ENCODE data around the gene TOMM6. TPM values are rescaled to one million over a fixed set of nuclear protein-coding genes. Genes with fewer than 3 reads are reported as not detected.

Gene TOMM6
- total RNA-seq, 3 donors from 2014 or later, result 108 to 127 (median 117) TPM

- no peak for DNase-seq (ENCODE audit: low spot score in 2 of 2)
- Histone ChIP-seq H3K36me3 (no peaks in the 10 kb centered on the region), H3K4me3 (no peak overlapping the region), H3K27ac (peak overlapping the region; percentile 35 to 40), H3K9me3 (no peaks in the 10 kb centered on the region), H3K4me1 (no peaks in the 10 kb centered on the region), H3K27me3 (no peaks in the 10 kb centered on the region)
- no peak for TF ChIP-seq POLR2AphosphoS5 (IDR thresholded peaks at IDR 0.05)
- TF ChIP-seq POLR2A (IDR thresholded peaks at IDR 0.05), result no peak
- TF ChIP-seq, protein P1, sequence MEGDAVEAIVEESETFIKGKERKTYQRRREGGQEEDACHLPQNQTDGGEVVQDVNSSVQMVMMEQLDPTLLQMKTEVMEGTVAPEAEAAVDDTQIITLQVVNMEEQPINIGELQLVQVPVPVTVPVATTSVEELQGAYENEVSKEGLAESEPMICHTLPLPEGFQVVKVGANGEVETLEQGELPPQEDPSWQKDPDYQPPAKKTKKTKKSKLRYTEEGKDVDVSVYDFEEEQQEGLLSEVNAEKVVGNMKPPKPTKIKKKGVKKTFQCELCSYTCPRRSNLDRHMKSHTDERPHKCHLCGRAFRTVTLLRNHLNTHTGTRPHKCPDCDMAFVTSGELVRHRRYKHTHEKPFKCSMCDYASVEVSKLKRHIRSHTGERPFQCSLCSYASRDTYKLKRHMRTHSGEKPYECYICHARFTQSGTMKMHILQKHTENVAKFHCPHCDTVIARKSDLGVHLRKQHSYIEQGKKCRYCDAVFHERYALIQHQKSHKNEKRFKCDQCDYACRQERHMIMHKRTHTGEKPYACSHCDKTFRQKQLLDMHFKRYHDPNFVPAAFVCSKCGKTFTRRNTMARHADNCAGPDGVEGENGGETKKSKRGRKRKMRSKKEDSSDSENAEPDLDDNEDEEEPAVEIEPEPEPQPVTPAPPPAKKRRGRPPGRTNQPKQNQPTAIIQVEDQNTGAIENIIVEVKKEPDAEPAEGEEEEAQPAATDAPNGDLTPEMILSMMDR (IDR thresholded peaks at IDR 0.05), result no peak
- intact Hi-C loops (cut with DNase I; ENCODE audit: low total_unique reads), result no loop called here
Measured at GRCh38 chr6:41824571-41825569, 37.4 kb downstream of the TOMM6 start.

- no peaks in the 10 kb centered on the region for H3K4me1 ChIP-seq
- DNase-seq (ENCODE audit: low spot score in 2 of 2), result no peak
- H3K27ac ChIP-seq, result no peak overlapping the region
- intact Hi-C loops (cut with DNase I; ENCODE audit: low total_unique reads), result no loop called here
- TF ChIP-seq, protein P1 (IDR thresholded peaks at IDR 0.05), result no peak
- no peak for TF ChIP-seq POLR2A (IDR thresholded peaks at IDR 0.05)
- no peak for TF ChIP-seq POLR2AphosphoS5 (IDR thresholded peaks at IDR 0.05)
- no peaks in the 10 kb centered on the region for H3K9me3 ChIP-seq
- no peak overlapping the region for H3K4me3 ChIP-seq
- no peaks in the 10 kb centered on the region for H3K36me3 ChIP-seq
- H3K27me3 ChIP-seq, result no peaks in the 10 kb centered on the region
Measured at GRCh38 chr6:41826343-41827022, 39.0 kb downstream of the TOMM6 start.

GRCh38 chr6:41832263-41832662 is 44.8 kb downstream of the TOMM6 start:
- Histone ChIP-seq H3K27ac (no peak overlapping the region), H3K36me3 (no peaks in the 10 kb centered on the region), H3K9me3 (no peaks in the 10 kb centered on the region), H3K4me3 (no peak overlapping the region), H3K27me3 (no peaks in the 10 kb centered on the region), H3K4me1 (no peaks in the 10 kb centered on the region)
- intact Hi-C loops (cut with DNase I; ENCODE audit: low total_unique reads), result no loop called here
- TF ChIP-seq POLR2AphosphoS5 (IDR thresholded peaks at IDR 0.05), result no peak
- TF ChIP-seq, protein P1 (IDR thresholded peaks at IDR 0.05), result no peak
- TF ChIP-seq POLR2A (IDR thresholded peaks at IDR 0.05), result no peak
- no peak for DNase-seq (ENCODE audit: low spot score in 2 of 2)

DNA sequence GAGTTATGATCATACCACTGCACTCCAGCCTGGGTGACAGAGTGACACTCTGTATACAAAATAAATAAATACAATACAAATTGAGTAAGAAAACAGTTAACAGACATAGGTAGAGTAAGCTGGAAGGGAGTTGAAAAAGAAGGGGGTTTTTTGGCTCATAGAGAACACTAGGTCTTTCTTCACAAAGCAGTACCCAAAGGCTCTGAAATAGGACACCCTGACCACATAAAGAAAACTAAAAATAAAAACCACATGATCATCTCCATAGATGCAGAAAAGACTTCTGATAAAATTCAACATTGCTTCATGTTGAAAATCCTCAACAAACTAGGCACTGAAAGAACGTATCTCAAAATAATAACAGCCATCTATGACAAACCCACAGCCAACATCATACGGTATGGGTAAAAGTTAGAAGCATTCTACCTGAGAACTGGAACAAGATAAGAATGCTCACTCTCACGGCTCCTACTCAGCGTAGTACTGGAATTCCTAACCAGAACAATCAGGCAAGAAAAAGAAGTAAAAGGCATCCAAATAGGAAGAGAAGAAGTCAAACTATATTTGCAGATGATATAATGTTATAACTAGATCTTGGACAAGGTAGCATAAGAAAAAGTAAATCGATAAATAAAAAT is 48.6 kb downstream of the TOMM6 start:
- no peak for DNase-seq (ENCODE audit: low spot score in 2 of 2)
- TF ChIP-seq, protein P1 (IDR thresholded peaks at IDR 0.05), result no peak
- TF ChIP-seq POLR2A (IDR thresholded peaks at IDR 0.05) (no peak), POLR2AphosphoS5 (IDR thresholded peaks at IDR 0.05) (no peak)
- Histone ChIP-seq H3K4me1 (no peaks in the 10 kb centered on the region), H3K27me3 (no peaks in the 10 kb centered on the region), H3K4me3 (no peak overlapping the region), H3K9me3 (no peaks in the 10 kb centered on the region), H3K27ac (no peak overlapping the region), H3K36me3 (no peaks in the 10 kb centered on the region)
- intact Hi-C loops (cut with DNase I; ENCODE audit: low total_unique reads), result no loop called here
